Activated CD4-positive, alpha-beta T cell treated with anti-CD3 and anti-CD28 coated beads, Interleukin-2, amount 50 U/mL, for 1 hour (primary cell): ENCODE measurements around the gene AZIN2.
"Not testable (repeated sequence)": the region's sequence is repeated elsewhere in the genome, so short reads cannot be mapped to it uniquely, and the experiment has no call there.

Source experiments
- DNase-seq: peaks from one replicate; pipeline ENCODE4 v3.0.0-alpha.2; 2020

Gene AZIN2

DNA sequence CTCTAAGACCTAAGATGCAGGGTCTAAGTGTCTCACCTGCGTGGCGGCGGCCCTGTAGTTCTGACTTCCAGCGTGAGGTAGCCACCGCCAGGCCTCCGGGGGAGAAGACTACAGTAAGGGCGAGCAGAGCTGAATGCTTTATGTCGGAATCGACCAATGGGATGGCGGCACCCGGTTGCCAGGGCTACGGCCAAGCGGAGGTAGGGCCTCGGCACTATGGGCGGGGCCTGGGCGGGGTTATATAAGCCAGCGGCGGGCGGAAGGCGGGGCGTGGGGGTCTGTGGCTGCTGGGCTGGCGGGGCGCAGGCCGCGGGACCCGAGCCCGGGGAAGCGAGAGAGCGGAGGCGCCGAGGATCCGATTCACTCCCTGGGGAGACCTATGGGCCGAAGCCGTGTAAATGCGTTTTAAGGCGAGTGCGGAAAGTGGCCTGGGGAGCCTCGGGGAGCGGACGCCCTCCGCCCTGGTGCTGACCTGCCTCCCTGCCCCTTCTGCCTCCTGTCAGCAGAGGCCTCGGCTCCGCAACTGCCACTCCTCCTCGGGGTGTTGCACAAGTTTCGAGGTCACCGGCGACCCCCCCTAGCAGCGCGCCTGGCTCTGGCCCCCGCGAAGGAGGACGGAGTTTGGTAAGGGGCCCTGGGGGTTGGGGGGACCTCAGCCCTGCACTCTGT is at the start of gene AZIN2:
Gene AZIN2 (plus strand): TSS at position 269 of the 669 bp plus-strand sequence. CDS start 1,097 bp downstream, outside the sequence.
- peak; percentile 99 for DNase-seq

DNA sequence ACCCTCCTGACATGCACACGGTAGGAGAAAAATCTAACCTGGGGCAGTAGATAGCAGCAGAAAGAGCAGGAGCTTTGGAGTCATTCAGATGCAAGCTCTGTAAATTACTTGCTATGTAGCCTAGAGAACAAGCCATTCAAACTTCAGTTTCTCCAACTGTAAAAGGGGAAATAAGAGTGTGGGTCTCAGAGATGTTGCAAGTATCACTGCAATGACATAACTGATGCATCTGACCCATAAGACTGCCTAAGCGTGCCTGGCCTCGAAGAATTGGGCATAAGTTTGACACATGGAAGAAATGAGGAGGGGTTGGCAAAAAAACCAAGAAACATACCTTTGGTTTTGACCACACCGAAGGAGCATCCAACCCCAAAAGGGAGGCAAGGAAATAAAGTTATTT is 49.4 kb upstream of the AZIN2 start:
- no peak for DNase-seq

DNA sequence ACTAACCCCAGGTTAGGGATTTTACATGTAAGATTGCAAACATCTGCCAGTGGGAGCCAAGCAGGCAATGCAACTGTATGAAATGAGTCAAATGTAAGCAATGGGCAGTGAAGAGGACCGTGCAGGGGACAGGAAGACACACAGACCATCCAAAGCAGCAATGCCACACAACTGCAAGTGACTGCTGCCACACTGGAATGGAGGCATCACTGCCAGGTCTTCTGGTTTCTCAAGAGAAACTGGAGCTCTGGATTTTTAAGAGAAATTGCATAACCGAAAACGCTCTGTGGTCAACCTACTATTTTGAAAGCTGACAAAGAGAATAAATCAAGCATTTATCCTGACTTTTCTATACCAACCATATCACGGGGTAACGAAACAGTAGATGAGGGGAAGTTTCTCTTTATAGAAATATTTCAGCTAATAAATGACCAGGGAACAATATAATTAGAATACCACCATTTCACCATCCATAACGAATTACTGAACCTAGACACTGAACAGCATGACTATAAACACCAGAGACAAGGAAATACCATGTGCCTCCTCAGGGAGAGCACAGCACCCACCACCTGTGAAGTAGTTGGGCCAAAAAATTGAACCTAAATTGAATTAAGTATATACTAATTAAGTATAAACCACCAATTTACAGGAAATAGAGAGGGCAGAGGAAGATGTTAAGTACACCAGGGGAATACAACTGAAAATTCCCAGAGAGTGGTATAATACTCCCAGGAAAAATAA is 48.7 kb upstream of the AZIN2 start:
- no peak for DNase-seq

DNA sequence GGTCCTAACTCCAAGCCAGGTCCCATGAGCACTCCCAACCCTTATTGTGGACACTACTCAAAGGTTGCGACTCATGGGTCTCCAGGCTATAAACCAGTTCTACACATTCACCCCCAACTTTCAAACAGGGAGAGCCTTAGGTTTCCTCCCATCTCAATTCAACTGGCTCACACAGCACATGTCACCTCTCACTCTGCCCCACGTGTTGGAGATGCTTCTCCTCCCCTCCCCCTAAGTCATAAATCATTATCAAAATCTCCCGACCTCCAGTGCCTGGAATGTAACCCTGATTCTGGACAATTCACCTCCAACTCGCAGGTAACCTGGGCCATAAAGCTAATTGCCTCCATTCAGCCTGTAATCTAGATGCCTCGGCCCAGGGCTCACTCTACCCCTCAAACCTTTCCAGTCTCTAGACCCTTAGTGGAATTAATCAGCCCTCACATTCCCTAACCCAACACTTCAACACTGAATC is 44.9 kb upstream of the AZIN2 start:
- DNase-seq: no peak

DNA sequence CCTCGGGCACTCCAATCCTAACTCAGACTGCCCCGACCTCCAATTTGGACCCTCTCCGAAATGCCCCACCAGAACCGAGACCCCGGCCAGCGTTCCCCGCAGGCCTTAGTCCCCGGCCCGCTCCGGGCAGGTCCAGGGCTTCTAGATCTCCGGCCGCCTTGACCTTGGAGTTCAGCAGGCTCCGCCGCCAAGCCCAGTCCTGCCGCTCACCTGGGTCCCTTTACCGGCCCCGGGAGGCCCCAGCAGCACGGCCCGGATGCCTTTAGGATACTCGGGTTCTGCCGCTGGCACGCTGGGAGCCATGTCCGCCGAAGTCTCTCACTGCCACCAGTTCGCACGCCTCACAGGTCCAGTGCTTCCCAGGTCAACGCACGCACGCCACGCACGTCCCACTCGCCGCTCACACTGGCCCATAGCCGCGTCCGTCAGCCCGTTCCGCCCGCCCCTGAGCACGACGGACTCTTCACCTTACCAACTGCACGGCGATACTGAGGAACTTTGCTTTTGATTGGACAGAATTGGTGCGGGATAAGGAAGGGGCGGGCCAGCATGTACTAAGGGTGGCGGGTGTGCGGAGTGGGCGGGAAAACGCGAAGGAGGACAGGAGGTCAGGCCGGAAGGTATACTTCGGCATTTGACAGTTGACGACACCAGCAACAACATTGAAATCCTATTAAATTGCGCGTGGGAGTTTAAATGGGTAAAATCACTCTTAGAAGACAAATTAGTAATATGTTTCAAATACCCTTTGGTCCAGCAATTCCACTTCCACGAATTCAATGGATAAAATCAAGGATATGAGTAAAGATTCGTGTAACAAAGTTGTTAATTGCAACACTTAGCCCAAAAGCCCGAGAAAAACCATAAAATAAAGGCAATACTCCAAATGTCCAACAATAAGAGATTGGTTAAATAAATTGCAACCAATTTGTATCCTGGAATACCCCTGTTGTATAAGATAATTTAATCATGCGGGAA is 44.1 kb upstream of the AZIN2 start, which contains the start of gene AK2:
Gene AK2 (minus strand): TSS at position 358 of the 978 bp plus-strand sequence. CDS start 55 bp downstream, at position 303.
- peak; percentile 83 for DNase-seq

DNA sequence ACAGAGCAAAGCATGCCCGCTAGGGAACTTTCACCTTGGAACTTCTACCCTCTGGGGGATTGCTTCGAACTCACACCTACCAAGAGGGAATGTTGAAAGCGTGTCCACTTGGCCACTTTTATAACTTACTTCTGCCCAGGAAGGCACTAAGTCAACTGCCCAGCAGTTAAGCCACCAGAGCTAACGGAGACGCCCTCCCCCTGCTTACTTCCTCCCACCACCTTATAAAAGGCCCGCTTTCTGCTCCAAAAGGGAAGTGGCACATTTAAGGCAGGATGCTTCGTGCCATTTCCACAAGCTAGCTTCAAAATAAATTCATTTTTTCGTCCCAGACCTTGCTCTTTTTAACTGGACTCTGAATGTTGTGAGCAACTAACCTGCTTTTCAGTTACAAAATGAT is 41.1 kb upstream of the AZIN2 start:
- no peak for DNase-seq

DNA sequence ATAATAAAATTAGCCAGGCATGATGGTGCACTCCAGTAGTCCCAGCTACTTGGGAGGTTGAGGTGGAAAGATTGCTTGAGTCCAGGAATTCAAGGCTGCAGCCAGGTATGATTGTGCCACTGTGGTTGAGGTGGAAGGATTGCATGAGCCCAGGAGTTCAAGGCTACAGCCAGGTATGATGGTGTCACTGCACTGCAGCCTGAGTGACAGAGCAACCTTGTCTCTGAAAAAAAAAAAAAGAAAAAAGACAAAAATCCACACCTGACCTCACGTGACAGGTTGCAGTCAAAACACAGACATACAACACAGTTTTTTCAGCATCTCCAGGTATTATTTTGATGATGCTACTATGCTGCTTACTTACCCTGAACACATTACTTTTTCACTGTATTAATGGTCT is 39.9 kb upstream of the AZIN2 start:
- DNase-seq: no peak

DNA sequence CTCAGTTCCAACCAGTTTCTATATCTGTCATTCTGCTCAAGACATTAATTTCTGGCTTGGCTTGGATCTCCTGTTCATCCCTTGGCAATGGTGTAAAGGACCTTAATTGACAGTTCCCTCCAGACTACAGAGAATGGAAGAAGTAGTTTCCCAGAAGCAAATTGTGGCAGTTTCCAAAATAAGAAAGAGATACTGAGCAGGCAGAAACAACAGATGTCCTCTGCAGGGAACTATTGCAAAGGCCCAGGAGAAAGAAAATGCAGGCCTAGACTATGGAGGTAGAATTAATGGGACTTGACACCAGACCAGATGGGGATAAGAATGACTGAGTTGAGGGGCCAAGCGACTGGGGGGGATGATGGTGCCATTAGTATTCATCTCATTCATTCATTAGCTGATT is 38.1 kb upstream of the AZIN2 start:
- no peak for DNase-seq

DNA sequence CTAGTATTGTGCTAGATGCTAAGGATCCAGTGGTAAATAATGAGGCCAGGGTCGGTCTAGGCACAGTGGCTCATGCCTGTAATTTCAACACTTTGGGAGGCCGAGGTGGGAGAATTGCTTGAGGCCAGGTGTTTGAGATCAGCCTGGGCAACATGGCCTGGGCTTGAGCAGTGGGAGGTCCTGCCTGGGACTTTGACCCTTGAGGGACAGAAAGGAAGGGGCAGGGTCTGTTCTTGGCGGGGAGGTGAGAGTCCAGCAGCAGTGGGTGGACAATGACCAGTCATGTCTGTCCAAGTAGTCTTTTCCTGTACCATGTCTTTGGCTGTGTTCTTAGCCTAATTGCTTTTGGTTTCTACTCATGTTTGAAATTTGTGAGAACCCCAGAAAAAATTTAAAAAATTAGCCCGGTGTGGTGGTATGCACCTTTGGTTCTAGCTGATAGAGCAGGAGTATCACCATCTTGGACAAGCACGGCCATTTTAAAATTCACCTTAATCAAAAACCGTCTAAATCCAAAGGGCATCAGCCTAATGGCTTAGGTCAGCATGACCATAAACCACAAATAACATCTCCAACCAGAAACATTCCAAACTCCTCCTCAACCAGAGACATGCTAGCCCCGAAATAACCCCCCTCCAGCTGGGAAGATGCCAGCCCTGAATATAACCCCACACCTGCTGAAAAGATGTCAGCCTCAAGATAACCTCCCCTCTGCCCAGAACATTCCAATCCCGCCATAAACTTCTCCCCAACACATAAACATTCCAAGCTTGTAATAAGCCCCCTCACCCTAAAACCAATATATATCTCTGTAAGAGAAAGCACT is 37.5 kb upstream of the AZIN2 start:
- no peak for DNase-seq

DNA sequence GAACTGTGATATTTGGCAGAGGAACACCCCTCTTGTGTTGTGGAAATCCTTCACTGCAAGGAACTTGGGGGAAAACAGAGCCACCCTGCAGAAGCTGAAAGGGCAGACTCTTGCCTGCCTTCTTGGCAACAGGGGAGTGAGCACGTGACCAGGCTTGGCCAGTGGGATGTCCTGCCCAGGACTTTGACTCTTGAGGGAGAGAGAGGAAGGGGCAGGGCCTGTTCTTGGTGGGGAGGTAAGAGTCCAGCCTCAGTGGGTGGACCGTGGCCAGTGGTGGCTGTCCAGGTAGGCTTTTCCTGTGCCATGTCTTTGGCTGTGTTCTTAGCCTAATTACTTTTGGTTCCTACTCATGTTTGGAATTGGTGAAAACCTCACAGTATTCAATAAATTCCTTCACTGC is 35.7 kb upstream of the AZIN2 start:
- DNase-seq: no peak

DNA sequence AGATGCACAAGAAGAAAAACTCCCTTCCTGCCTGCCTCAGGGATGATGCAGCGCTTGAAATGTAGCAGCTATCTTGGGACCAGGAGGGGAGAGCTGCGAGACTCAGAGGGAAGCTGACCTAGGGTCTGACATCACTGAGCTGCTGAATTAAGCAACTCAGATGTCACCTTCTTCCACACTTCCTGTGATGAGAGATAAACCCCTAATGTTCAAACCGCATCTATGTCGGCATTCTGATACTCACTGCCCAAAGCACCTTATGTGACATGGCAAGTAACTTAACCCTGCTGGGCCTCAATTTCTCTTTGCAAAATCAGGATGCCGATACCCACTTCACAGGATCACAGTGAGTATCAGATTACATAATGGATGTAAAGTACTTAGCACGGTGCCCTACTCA is 35.1 kb upstream of the AZIN2 start:
- no peak for DNase-seq

DNA sequence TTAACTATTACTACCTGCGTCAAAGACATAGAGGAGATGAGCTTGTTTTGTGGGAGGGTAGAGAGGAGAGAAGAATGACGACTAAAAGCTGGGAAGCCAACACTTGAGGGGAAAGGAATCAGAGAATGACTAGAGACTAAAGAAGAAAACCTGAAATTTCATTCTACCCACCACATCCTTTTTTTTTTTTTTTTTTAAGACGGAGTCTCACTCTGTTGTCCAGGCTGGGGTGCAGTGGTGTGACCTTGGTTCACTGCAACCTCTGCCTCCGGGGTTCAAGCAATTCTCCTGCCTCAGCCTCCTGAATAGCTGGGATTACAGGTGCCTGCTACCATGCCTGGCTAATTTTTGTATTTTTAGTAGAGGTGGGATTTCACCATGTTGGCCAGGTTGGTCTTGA is 34.7 kb upstream of the AZIN2 start:
- DNase-seq: not testable (repeated sequence)

DNA sequence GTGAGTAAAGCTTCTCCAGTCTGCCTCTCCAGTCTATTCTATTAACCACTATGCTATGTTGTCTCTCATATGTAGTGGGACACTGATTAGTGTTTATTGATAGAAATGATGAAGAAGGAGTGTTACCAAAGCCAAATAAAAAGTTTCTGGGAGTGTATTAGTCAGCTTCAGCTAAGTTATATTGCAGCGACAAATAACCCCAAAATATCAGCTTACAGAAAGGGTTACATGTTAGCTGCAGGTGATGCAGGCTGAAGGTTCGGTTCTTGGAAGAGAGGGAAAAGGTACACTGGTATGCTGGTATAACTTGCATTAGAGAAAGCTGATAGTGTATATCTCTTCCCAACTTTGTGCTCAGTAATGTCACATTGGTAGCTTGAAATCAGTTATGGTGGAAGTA is 33.7 kb upstream of the AZIN2 start:
- no peak for DNase-seq

DNA sequence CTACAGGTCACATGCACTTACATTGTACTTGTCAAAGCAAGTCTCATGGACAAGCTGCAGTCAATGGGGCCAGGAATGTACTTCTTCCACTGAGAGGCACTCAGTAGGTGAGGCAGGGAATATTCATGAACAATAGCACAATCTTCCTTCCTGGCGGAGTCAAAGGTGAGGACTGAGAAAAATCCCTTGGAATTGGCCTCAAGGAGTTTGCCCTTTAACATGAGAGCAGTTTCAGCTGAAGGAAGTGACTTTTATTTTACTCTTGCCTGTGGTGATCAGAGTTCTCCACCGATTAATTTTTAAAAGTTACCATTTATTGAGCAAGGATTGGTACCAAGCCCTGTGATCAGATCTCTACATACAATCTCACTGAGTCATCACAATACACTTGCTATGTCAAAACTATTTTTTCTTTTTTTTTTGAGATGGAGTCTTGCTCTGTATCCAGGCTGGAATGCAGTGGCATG is 33.1 kb upstream of the AZIN2 start:
- DNase-seq: no peak

DNA sequence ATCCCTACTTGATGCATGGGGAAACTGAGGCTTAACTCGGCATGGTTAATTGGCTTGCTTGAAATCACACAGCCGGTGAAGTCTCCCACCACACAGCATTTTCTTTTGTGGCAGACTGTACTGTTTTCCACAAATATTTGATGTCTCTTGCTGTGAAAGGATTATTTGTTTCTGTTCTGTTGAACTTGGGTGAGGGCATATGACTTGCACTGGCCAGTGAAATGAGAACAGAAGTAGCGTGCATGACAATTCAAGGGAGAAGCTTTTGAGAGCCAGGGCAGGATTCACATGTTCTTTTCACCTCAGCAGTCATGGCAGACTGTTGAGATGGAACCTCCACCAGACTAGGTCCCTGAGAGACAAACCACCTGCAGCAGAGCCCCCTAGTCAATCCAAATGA is 32.5 kb upstream of the AZIN2 start:
- DNase-seq: no peak

DNA sequence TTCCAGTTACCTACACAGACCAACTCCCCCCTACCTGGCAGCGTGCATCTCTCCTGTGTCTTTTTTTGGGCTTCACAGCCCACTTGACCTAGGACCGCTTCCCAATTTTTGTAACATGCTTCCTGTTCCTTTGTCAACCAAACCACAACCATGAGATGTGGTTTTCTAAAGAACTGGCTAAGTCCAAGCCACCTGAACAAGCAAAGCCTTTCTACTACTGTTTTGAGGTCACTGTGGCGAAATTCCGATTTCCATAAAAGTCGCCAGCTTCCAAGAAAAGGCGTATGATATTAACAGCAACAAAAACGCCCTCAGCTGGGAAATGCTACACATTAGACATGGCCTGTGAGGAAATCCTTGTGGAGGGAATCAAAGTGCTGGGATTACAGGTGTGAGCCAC is 31.6 kb upstream of the AZIN2 start:
- no peak for DNase-seq

DNA sequence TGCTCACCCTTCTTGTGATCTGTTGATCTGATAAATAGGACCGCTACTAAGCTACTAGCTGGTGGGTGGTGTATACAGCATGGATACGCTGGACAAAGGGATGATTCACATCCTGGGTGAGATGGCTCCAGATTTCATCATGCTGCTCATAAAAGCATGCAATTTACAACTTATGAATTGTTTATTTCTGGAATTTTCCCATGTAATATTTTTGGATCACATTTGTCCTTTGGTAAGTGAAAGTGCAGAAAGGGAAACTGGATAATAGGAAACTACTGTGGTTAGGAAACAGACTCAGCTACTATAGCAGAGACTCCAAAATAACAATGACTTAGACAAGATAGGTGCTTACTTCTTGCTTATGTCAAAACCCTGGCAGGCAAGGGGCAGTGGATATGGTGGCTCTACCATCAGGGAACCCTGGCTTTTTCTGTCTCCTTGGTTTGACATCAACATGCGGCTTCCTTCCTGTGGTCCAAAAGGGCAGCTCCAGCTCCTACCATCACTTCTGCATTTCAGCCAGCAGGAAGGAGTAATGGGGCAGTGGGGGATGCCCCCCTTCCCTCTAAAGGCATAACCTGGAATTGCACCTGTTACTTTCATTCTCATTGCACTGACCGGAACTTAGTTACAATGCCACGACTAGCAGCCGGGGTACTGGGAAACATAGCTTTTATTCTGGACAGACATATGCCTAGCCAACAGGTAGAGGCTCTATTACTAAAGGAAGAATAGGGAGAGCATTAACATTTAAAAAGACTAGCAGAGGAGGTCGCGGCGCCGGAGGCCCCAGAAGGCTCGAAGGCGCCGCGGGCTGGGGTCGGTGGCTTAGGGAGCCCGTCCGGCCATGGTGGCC is 30.5 kb upstream of the AZIN2 start:
- DNase-seq: no peak

DNA sequence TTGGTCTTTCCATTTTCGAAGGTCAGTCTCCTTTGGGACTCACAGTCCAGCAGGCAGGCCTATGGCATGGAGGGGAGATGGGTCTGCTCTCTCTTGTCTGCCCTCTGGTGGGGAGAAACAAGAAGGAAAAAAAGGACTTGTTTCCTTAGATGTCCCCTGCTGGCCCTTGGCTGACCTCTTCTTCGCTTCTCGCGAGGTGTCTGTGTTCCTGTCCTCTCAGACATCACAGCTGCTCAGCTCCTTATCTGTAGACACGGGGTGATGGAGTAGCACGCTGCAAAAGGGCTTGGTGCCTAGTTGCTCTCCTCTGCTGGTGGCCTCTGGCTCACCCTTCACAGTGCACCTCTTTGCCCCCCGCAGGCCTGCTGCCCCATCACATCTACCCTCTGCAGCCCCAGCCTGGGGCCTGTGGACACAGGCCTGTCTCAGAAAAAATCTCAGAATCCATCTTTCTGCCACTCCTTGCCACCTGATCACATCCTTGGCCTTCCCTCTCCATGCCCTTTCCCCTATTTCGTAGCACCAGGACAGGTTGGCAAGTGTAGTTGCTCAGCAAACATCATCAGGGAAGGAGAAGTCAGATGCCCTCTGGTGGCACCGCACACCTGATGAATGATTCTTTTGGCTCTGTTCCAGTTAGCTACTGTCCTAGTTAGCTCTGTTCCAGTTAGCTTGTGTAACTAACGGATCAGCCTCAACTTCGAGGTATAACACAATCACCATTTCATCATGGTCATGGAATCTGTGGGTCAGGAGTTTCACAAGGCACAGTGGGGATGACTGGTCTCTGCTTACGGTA is 25.5 kb upstream of the AZIN2 start:
- peak; percentile 14 for DNase-seq

DNA sequence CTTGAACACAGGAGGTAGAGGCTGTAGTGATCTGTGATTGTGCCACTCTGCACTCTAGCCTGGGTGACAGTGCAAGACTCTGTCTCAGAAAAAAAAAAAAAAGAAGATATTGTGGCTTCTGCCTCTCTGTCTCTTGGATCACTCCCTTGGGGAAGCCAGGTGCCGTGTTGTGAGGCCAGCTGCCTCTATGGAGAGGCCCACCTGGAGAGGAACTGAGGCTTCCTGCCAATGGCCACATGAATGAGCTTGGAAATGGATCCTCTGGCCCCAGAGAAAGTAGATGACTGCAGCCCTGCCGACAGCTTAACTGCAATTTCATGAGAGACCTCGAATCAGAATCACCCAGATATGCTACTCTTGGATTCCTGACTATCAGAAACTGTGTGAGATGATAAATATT is 24.5 kb upstream of the AZIN2 start:
- DNase-seq: no peak

DNA sequence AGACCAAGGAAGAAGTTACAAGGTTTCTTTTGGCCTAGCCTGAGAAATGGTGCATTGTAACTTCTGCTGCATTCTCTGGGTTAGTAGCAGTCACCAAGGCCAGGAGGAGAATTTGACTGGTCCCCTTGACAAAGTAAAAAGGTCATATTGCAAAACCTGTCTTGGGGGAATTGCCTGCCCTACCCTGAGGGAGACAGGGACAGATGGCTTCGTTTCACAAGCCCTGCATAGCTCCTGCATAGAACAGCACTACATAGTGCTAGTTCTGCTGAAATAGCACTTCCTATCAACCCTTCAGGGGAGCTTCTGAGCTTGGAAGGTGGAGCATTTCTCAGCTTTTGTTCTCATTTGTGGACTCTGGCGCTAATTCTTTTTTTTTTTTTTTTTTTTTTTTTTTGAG is 23.9 kb upstream of the AZIN2 start:
- no peak for DNase-seq
